Stimulated activated CD4-positive, alpha-beta T cell treated with anti-CD3 and anti-CD28 coated beads, Interleukin-4, amount 100 ng/mL, for 4 hours (primary cell): Measurements from ENCODE around the gene LTBP1.

Experiments used
- DNase-seq, 2 experiments: peaks; one replicate each; pipeline ENCODE4 v3.0.0-alpha.2; 2020

LTBP1 gene

DNA sequence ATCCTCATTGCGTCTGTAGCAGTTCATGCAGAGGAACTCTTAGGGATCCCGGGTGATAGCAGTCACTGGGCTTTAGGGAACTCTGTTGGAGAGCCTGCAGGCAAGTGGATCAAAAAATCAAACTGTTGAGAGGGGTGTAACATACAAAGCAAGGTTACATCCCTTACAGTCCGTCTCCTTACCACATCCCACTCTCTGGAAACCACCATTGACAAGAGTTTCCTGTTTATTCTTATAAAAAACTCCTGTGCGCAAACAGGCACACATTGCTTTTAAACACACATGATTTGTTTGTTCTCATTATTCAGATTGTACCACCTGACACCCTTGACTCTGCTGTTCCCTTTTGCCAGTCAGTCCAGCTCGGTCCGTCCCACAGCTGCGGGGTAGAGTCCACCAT is 137.7 kb downstream of the LTBP1 start:
- DNase-seq = no peak

DNA sequence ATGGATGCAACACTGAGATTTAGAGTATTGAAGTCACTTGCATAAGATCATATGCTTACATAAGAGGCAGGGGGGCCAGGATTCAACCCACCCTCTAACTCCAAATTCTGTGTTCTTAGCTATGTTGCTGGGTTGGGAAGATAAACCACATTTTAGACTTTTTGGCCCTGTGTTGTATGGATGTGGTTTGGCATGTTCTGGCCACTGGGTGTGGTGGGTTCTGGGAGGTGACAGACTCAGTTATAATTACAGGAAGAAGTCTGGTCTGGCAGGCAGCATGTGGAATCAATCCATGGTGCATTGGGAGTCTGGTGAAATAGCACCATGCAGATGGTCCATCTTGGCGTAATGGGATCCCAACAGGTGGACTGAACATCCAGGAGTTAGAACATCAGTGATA is 138.9 kb downstream of the LTBP1 start:
- no peak for DNase-seq

DNA sequence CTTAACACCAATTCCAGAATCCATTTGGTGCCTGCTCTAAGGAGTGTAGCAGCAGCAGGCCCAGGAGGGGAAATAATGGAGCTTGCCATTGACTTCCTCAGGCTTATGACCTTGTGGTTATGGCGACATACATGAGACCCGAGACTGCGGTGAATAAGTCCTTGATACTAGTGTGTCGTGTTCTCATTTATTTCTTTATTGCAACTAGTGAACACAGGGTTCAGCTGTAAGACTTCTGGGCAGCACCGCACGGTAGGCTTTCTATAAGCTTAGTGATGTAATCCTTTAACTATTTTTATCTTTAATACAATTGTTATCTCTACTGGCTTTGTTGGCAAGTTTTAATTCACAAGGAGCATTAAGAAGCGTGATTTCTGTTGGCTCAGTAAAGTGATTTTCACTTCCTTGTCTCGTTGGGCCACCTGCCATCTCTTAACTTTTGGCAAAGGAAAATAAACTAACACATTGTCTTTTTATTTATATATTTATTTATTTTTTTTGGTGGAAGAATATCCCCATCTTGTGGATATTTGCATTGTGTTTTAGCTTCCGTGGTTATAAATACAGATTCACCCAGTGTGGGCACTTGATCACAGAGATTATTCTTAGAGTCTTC is 139.8 kb downstream of the LTBP1 start:
- DNase-seq = no peak

DNA sequence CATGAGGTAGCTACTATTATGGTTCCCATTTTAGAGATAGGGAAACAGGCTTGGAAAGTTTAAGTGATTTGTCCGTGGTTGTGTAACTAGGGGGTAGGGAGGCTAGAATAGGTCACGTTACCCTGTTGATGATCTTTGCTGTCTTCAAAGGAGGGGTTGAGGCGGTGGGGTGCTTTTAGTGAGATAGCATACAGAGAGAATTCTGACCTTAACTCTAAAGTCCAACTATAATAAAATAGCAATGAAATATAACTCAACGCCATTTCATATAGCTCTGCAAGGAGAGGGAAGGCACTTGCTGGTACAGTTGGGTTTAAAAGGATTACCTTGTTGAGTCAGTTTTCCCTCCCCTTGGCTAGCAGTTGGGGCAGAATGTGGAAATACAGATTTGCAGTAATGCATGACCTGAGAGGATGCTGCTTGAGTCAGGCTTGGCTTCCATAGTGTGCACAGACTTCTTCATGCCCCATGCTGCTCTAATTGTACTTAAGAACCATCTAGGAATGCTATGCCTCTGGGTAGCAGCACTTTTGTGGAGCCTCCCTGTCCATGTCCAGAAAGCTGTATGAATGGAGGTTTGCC is 143.9 kb downstream of the LTBP1 start:
- no peak for DNase-seq

DNA sequence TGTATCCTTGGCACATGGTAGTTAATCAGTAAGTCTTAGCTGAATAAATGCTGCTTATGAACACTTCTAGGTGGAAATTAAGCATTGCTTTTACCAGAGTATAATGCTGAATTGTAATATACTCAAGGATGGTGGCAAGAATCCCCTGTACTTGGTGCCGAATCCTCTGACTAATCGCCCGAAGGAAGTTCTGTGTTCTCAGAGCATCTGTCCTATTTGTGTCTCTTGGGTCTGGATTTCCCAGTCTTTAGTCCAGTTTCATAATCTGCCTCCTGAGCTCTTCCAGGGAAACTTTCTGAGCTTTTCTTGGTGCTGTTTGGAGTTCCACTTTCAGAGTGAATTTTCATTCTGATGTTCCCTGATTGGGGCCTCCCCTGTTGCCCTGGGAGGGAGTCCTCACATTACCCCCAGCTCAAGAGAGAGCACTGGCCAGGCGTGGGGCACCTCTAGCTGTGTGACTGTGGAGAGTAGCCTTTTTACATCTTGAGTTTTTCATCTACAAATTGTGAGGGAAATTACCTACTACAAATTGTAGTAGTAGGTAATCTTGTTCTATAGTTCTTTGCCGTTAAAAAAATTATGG is 144.9 kb downstream of the LTBP1 start:
- DNase-seq = no peak

DNA sequence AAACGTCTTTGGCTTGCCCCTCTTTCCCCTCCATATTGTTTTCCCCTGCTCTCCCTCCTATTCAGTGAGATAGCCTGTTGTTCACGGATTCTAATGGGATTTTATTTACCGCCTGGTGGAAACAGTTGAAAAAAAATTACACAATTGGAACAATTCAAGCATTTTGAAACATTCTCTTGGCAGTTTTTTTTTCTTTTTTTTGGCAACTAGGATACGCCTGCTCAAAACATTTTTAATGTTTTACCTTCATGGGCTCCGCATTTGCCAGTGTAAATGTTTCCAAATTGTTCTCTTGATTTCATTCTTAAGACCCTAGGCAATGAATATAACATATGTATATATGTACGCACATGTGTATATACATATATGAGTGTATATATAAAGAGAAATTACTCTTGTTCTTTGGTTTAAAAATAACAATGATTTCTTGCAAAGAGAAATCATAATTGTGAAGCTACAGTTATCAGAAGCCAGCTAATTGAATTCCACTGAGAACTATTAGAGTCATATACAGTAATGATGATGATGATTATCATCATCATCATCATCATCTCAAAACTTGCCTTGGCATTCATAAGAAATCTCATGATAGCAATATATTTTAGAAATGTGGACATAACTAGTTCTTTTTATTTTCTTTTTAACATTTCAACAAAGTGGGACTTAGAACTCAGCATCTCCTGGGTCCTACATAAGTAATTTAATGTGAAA is 146.7 kb downstream of the LTBP1 start:
- DNase-seq = no peak

DNA sequence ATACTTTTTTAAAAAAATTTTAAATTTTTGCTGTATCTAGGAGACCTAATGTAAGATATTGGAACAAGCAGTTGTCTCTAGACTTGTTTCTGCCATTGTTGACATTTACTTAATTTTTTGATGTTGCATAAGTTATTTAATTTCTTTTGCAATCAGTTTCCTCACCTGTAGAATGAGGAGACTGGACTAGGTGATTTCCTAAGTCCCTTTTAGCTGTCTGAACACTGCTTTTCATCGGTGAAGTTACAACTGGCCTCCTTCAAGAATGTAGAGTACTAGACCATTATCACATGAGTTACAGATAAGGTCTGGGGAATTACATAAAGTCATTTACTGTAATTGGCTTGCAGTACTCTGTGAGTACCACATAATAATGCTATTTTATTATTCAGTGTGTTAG is 147.6 kb downstream of the LTBP1 start:
- DNase-seq = no peak

DNA sequence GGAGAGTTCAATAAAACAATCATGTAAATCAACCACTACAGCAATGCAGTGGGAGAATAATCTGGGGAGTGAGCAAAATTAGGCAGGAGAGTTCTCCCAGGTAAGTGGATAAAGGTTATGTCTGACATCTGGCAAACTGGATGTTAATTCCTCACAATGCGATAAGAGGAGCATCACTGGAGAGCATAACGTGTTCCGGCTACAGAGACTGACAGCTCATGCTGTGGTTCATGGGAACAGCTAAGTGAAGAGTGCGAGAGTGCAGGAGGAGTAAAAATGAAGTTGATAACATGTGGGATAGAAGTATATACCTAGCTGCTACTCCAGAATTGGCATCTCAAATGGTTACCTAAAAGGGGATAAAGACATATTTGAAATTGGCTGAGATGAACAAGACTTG is 153.2 kb downstream of the LTBP1 start:
- DNase-seq = no peak

DNA sequence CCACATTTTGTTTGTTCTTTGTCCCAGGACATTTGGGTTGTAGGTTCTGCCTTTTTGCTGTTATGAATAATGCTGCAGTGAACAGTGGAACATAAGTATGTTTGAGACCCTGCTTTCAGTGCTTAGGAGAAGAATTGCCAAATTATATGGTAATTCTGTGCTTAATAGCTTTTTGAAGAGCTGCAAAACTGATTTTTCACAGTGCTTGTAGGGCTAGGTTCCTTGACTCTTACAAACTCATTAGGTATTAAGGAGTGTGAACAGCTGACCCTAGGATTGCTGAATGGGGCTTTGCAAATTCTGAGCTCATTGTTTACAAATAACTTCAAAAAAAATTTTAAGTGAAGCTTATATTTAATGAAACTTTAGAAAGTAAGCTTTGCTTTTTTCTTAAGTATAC is 154.2 kb downstream of the LTBP1 start:
- DNase-seq = no peak

DNA sequence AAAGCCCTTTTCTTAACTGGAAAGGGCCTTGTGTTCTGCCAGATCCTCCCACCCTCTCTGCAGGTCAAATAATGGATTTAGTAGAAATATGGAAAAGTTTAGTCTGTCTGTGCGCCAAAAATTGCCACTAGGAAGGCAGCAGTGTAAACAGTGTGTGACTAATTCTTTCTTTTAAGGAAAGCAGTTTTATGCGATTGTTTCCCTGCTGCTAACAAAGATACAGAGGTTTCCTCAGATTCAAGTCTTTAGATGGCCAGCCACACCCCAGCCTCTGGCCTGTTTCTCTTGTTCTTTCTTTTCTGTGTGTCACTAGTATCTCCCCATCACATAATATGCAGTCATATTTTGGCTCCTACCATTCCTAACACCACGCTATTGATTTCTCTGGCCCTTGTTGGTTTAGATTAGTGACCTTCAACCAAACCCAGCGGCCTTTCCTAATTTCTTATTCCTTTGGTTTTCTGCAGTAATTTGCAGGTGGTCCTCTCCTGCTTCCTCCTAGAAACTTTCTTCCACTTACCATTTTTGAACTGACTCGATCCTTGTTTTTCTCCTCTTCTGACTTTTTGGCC is 157.4 kb downstream of the LTBP1 start:
- no peak for DNase-seq

DNA sequence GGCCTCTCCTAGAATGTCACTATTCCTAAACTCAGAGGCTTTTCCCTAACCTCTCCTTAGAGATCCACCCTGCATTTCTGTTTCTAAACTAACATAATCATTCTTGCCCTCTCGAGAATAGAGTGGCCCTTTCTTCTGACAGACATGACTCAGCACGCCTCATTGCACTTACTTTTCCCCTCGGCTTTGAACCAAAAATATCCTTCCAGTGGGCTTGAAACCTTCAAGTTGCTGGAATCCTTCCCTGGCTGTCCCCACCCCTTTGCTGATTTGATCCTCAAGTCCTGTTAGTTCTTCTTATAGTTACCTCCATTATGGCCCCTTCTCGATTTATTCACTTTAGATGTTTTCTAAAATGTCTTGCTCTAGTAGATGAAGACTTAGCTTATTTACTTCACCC is 158.0 kb downstream of the LTBP1 start:
- DNase-seq = no peak

DNA sequence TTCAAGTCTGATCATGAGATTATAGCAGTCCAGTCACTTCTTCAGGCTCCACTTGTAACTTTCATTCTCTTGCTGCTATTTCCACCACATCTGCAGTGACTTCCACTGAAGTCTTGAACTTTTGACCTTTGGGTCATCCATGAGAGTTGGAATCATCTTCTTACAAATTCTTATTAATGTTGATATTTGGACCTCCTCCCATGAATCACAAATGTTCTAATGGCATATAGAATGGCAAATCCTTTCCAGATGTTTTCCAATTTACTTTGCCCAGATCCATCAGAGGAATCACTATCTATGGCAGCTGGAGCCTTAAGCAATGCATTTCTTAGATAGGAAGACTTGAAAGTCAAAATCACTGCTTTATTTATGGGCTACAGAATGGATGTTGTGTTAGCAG is 159.4 kb downstream of the LTBP1 start:
- no peak for DNase-seq

DNA sequence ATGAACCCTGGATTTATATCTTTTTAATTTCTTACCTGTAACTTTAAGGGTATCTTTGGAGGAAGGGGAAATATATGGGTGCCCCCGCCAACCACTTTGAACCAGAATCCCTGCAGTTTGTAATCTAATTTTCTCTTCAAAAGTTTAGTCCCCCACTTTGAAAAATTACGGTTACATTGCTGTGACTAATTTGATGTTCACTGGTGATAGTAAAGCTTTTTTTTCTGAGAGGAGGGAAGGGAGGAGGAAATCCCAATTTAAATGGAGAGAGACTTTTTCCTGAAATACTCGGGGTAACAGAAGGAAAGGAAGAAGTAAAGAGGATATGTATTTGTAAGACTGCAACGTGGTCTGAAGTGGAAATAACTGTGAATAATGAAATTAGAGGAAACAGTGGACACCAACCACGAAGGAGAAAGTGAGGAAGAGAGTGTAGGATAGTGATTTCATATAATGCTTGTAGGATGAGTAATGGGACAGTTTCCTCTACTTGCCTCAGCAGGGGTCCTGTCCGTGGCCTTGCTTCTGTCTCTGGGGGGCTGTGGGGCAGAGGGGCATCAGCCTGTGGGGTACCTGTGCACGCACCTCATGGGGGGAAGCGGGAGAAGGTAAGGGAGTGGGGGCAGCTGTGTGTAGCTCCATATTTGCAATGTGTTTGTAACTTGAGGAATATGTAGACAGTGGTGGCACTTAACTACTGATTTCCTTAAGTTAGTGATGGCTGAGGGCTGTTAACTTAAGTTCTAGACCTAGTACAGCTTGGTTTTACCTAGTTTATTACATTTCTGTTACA is 161.1 kb downstream of the LTBP1 start:
- DNase-seq = no peak

DNA sequence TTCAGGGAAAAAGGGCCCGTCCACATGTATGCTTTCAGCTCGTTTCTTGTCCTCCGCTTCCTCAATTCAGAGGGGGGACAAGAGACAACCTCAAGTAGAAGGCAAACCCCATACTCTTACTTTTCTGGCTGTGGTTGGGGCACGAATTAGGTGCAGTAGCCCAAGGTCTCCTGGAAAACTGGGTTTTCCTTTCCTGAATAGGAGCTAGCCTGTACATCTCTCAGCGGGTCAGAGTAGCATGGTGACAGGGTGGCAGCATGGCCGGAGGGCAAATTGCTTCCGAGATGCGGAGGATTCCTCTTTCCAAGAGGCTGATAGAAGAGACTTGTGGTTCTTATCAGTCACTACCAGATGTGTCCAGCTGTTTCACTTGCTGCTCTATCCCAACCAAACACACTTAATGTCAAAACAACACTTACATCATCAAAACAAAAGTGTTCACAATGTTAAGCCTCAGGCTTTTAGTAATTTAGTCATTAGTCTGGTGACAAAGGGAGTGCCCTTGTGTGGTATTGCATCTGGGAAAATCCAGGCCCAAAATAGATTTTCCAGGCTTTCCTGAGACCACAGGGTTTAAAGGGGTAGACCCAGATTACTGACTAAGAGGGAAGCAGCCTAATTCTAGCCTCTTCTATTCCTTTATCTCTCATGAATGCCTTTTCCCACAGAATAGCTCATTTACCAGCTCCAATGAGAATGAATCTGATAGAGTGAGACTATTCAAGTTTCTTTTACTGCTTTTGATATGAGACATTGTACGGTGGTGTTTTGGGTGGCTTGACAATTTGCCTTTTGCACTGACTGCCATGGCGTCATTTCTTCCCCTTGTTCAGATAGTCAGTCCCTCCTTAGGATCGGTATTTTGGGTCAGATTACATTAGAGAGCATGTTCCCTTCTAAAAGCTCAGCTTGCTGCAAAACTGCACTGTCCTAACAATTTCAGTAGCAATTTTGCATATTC is 162.0 kb downstream of the LTBP1 start:
- DNase-seq = no peak

DNA sequence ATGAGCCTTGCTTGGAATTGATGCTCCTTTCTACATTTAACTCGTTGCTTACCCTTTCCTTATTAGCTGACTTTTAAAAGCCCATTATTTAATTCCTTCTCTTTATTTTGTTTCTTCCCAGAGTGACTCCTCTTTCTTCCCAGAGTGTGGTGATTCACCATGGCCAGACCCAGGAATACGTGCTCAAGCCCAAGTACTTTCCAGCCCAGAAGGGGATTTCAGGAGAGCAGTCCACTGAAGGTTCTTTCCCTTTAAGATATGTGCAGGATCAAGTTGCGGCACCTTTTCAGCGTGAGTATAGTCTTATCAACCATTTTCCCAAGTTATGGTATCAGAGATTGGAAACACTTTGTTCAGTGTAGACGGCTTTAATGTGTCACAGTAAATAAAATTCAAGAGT is 163.7 kb downstream of the LTBP1 start:
- DNase-seq = no peak

DNA sequence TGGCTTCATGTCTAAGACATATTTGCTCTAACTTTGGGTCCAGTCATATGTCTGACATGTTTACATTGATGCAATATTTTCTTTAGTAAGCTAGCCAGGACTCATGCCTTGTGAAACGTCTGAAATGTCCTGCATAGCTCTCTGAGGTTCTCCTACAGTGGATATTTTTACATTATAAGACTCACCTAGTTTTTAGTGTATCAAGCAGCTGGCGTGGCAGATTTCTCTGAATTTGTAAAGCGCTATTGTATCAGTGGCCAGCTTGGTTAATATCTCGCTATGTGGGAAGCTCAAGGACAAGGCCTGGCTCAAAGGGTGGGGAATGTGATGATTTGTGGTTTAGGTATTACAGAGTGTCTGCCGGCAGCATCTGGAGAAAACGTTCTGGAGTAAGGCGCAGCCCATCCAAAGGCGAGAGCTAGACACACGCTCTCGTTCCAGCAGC is 164.3 kb downstream of the LTBP1 start:
- no peak for DNase-seq

DNA sequence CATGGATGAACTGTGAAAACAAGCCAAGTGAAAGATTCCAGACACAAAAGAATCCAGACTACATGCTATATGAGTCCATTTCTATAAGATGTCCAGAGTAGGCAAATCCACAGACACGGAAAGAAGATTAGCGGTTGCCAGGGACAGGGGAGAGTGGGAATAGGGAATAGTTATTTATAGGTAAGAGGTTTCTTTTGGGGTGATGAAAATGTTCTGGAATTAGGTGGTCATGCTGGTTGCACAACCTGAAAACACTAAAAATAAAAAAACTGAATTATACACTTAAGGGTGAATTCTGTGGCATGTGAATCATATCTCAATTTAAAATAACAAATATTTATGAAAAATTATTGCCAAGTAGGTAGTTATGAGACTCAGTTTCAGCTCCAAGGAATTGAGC is 168.4 kb downstream of the LTBP1 start:
- no peak for DNase-seq

DNA sequence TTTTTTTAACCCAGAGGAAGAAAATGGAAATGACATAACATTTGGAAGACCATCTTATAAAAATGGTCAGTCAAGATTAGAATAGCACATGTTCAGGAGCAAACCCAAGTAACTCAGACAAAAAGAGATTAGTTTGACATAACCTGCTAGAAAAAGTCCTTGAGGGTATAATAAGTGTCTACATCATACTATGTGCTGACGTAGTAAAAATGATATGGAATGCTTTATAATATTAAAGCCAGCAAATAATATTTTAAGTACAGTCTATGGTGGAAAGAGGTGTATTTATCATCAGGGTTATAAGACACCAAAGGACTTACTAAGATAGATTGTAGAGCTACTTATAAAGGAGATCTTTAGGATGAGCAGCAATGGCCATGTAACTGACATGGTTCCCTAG is 169.0 kb downstream of the LTBP1 start:
- DNase-seq = no peak

DNA sequence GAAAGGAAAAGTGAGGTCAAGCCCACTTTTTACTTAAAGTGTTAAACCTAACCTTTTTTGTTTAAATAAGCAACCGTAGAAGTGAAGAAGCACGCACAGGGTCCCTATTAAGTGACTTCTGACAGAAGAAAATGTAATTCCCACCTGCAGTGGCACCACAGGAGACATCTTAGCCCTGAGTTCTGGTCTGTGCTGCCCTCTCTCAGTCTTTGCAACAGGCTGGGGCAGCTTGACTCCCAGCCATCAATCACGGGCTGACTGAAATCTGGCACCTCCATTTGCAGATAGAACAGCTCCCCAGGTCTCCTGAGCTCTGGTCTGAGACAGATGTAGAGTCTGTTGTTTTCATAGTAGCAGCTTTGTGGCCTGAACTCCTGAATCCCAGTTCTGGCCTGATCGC is 170.0 kb downstream of the LTBP1 start:
- no peak for DNase-seq

DNA sequence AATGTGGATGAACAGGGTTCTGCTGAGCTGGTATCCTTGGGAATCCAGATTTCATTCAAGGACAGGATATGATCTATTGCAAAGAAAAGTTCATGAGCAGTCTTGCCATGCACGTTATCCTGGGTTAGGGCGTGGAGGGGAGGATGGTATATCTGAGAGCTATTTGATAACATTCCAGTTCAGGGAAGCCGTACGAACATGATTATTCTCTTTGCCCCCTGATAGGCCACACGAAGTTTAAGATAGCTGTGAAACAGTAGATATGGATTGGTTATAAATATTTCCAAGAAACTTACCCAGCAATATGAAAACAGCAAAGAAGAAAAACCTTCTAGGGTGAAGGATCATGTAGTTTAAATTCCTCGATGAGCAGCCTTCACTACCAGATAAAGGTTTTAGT is 171.9 kb downstream of the LTBP1 start:
- no peak for DNase-seq

DNA sequence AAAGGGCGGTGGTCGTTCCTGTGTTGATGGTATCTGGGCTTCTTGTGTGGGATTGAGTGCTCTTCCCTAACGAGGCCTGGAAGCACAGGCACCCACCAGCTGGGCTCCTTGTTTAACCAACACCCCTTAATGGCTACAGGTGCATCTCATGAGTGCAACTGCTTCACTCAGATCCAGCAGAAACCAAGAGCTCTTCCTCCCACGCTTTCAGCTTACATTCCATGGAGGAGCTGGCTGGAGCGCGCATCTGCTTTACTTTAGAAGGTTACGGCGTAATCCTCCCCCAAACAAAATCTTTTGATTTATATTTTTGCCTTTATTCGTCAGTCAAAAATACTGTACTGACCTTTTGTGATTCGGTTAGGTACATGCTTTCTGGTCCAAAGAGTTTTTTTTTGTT is 174.7 kb downstream of the LTBP1 start:
- DNase-seq = no peak

DNA sequence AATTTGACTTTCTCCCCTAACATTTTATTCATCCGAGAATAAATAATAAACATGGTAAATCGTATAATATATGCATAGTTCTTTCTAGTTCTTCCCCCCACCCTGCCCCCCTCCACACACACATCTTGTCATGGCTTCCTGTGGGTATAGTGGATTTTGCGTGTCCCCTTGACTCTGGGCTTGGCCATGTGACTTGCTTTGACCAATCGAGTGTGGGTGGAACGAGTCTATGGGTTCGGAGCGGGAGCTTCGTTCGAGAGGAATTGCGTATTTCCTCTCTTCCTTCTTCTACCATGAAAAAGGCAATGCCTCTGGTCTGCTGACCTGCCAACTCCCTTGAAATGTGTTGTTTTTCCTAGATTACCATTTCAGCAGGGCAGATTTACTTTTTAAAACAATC is 175.2 kb downstream of the LTBP1 start:
- no peak for DNase-seq
